LNCAP (cell line): ENCODE results near the gene FHOD1.

ENCODE experiments used
- CTCF ChIP-seq: fragments of 450-650 bp; IDR thresholded peaks from 2 replicates; pipeline ENCODE4 v1.5.1; 2017; ENCODE audit warnings: mild to moderate bottlenecking

FHOD1 gene

GRCh38 chr16:67190041-67190440 is 57.2 kb downstream of the FHOD1 start, which contains the start of gene EXOC3L1:
Gene EXOC3L1, minus strand, starts transcription at chr16:67190136. Its CDS starts 460 bp downstream, at chr16:67189676.
- TF ChIP-seq CTCF = no peak

- TF ChIP-seq CTCF = no peak
These were observed 58.5 kb downstream of the FHOD1 start for GRCh38 chr16:67188798-67189197.

DNA sequence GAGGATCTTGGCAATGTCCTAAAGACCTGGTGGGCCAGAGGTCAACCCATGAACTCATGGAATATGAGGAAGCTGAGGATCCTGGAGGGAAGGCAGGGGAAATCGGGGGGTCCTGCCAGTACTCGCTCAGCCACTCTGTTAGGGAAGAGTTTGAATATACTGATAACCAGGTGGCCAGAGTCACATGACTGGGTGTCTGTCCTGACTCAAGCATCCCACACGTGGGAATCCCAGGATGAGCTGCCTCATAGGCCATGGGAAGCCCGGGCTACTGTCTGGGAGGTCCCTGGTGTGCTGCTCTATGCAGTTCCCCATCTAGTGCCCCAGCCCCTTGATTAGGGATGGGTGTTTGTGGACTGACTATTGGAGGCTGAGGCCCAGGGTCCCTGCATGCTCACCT is 59.0 kb downstream of the FHOD1 start:
- TF ChIP-seq CTCF = no peak

DNA sequence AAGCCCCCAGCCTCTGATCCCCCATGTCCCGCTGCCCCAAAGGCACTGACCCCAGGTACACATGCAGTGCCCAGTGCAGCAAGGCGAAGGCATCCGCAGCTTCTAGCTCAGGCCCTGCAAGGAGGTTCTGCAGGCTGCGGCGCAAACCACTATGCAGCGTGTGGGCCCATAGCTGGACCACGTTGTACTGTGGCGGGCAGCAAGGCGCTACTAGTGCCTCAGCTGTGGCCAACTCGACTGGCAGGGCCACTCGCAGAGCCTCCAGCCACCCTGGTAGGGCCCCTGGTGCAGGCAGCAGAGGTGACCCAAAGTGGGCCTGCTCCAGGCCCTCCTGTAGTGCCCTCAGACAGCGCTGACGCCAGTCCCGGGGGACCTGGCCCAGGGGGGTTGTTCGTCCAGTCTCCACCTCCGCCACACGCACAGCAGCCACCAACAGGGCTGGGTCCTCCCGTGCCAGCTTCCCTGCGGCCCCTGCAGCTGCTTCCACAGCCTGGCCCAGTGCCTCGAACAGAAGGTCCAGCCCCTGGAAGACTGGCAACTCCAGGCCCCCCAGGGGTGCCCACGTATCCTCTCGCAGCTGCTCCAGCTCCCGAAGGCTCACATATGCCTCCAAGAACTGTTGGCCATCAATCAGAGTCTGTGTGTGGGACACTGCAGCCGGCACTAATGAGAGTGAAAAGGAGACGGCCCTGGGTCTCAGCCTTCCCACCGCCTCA is 59.9 kb downstream of the FHOD1 start:
- TF ChIP-seq CTCF = no peak

- no peak for TF ChIP-seq CTCF
These were observed 60.7 kb downstream of the FHOD1 start for GRCh38 chr16:67186550-67186950.

- no peak; the same call in 1 of the 2 replicates for TF ChIP-seq CTCF
These were observed 61.6 kb downstream of the FHOD1 start for GRCh38 chr16:67185651-67186134.

- peak; percentile 45 for TF ChIP-seq CTCF
These were observed 62.2 kb downstream of the FHOD1 start for GRCh38 chr16:67184995-67185650.
